GM23338 (cell line): ENCODE results near the gene ORM1. TPM values are rescaled to one million over a fixed set of nuclear protein-coding genes. Genes with fewer than 3 reads are reported as not detected.

Experiments
- ATAC-seq: fragments of 200-7000 bp; cut with Tn5 transposase; 3 replicates; pipeline ENCODE4 v1.9.1; 2020
- DNase-seq: peaks from one replicate; pipeline ENCODE4 v3.0.0-alpha.2; 2015; ENCODE audit warnings: low spot score
- H2AFZ ChIP-seq: fragments of 200-600 bp; sonication (generic); 2 replicates; pipeline ENCODE4 v1.8.0; 2016; ENCODE audit warnings: antibody characterized with exemption, mild to moderate bottlenecking, moderate library complexity
- H3F3A ChIP-seq: fragments of 200-600 bp; sonication (generic); replicated peaks from 2 replicates; pipeline ENCODE4 v1.8.0; 2017; ENCODE audit warnings: antibody characterized with exemption, mixed run types, low read depth
- H3K27ac ChIP-seq: fragments of 200-600 bp; sonication (generic); 2 replicates; pipeline ENCODE4 v1.6.1; 2016; ENCODE audit warnings: low read depth
- H3K27me3 ChIP-seq: fragments of 200-600 bp; sonication (generic); 2 replicates; pipeline ENCODE4 v1.8.0; 2016; ENCODE audit warnings: mild to moderate bottlenecking, mixed run types, moderate library complexity; ENCODE audit not compliant: insufficient read depth
- H3K36me3 ChIP-seq: fragments of 200-600 bp; sonication (generic); 2 replicates; pipeline ENCODE4 v1.8.0; 2016; ENCODE audit warnings: mild to moderate bottlenecking; ENCODE audit not compliant: insufficient read depth
- H3K4me1 ChIP-seq: fragments of 200-600 bp; sonication (generic); 2 replicates; pipeline ENCODE4 v1.8.0; 2016; ENCODE audit warnings: mild to moderate bottlenecking, moderate library complexity; ENCODE audit not compliant: insufficient read depth
- H3K4me2 ChIP-seq: fragments of 200-600 bp; sonication (generic); 2 replicates; pipeline ENCODE4 v1.7.1; 2017; ENCODE audit warnings: mixed run types
- H3K4me3 ChIP-seq: fragments of 200-600 bp; sonication (generic); 2 replicates; pipeline ENCODE4 v1.6.1; 2016; ENCODE audit warnings: mixed run types
- H3K79me2 ChIP-seq: fragments of 200-600 bp; sonication (generic); replicated peaks from 2 replicates; pipeline ENCODE4 v1.8.0; 2017; ENCODE audit warnings: mild to moderate bottlenecking; ENCODE audit not compliant: insufficient read depth
- H3K9me2 ChIP-seq: fragments of 200-600 bp; sonication (generic); 2 replicates; pipeline ENCODE4 v1.8.0; 2017; ENCODE audit not compliant: insufficient read depth
- H4K20me1 ChIP-seq: fragments of 200-600 bp; sonication (generic); replicated peaks from 2 replicates; pipeline ENCODE4 v1.8.0; 2017; ENCODE audit warnings: mild to moderate bottlenecking; ENCODE audit not compliant: insufficient read depth
- H3K27ac Mint-ChIP-seq: 2 replicates; pipeline ENCODE4 v1.8.0; 2020; ENCODE audit warnings: inconsistent platforms, mild to moderate bottlenecking, moderate library complexity, mixed read lengths
- H3K27me3 Mint-ChIP-seq: 3 replicates; pipeline ENCODE4 v1.8.0; 2022; ENCODE audit warnings: low read depth, mild to moderate bottlenecking, moderate library complexity, mixed read lengths, inconsistent platforms; ENCODE audit not compliant: insufficient read depth, poor library complexity
- H3K36me3 Mint-ChIP-seq: 3 replicates; pipeline ENCODE4 v1.8.0; 2021; ENCODE audit warnings: low read depth, mild to moderate bottlenecking, inconsistent platforms, moderate library complexity, mixed read lengths
- H3K4me1 Mint-ChIP-seq: 3 replicates; pipeline ENCODE4 v1.8.0; 2020; ENCODE audit warnings: mild to moderate bottlenecking, inconsistent platforms, mixed read lengths
- H3K4me3 Mint-ChIP-seq: 3 replicates; pipeline ENCODE4 v1.8.0; 2021; ENCODE audit warnings: moderate library complexity, mild to moderate bottlenecking, inconsistent platforms, mixed read lengths
- H3K9me3 Mint-ChIP-seq: 3 replicates; pipeline ENCODE4 v1.8.0; 2020; ENCODE audit warnings: moderate library complexity, mild to moderate bottlenecking, inconsistent platforms, mixed read lengths
- CTCF ChIP-seq, 2 experiments: fragments of 200-600 bp in 1 of 2; sonication (generic) in 1 of 2; conservative IDR thresholded peaks; 2 replicates each; pipeline versions ENCODE4 v1.5.1 to v1.6.1; 2016 to 2017; ENCODE audit warnings: antibody characterized with exemption in 2 of 2, low read depth in 2 of 2, mild to moderate bottlenecking in 2 of 2, moderate library complexity in 1 of 2
- ETS1 ChIP-seq: IDR thresholded peaks from 2 replicates; pipeline ENCODE4 v1.6.1; 2016; ENCODE audit warnings: antibody characterized with exemption
- JUNB ChIP-seq: IDR thresholded peaks from one replicate; pipeline ENCODE4 v1.6.1; 2016; ENCODE audit warnings: antibody characterized with exemption; ENCODE audit not compliant: unreplicated experiment
- STAT1 ChIP-seq: IDR thresholded peaks from one replicate; pipeline ENCODE4 v1.6.1; 2016; ENCODE audit warnings: antibody characterized with exemption; ENCODE audit not compliant: unreplicated experiment
- ZNF462 ChIP-seq: fragments of 250-450 bp; sonication (Bioruptor Pico); IDR thresholded peaks from 2 replicates; pipeline ENCODE4 v1.5.0; 2020; ENCODE audit warnings: mild to moderate bottlenecking, moderate library complexity
- polyA plus RNA-seq: library from polyadenylated mRNA; unstranded; fragments of >200 nt; fragmentation: Nextera tagmentation; extraction: Ambion mirVana; gene quantifications from 2 replicates; pipeline ENCODE4 v1.2.1, GENCODE V29; 2016
- total RNA-seq: library from RNA; depleted of rRNA; stranded (reverse); fragments of >200 nt; shearing (Covaris generic); gene quantifications from 2 replicates; pipeline ENCODE4 v1.2.3, GENCODE V29; 2014

Gene ORM1
- total and polyA plus RNA-seq, 2 experiments from 2014 or later, result not detected

GRCh38 chr9:114274217-114274616 lies 48.7 kb upstream of the ORM1 start (continued):
- TF ChIP-seq ZNF462 (CRISPR knock-in tag), result no peak

DNA sequence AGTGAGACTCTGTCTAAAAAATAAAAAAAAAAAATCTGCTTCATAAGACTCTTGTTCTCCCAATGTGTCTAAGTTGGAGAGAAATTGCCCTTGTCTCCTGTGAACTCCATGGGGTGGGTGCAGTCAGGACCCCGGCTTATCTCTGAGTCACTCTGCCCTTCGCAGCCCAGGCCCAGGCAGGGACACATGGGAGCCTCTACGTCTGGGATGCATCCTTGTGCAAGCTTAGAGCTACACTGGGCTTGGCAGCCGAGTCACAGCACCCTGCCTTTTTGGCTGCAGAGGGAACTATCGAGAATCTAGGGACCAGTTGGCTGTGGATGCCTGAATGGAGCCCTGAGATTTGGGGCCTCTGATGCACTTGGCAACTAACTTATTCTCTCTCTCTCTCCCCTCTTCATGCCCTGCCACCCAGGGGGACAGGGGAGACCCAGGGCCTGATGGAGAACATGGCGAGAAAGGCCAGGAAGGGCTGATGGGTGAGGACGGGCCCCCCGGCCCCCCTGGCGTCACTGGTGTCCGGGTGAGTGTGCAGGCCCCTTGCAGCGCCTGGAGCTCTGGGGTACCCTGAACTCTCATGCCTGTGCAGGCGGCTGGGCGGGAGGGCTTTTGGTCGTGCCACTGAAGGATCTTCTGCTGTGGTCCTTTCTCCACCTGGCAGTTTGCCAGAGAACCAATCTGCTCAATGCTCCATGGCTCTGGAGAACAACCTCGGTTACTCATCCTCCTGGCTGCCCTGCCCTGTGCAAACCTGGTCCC lies 47.5 kb upstream of the ORM1 start:
- Mint-ChIP-seq H3K4me3 (no peak overlapping the region), H3K36me3 (no peaks in the 10 kb centered on the region), H3K27ac (no peak overlapping the region), H3K9me3 (no peaks in the 10 kb centered on the region; the same call in 1 of the 3 replicates), H3K4me1 (no peaks in the 10 kb centered on the region), H3K27me3 (peaks cover 13% of the 10 kb centered on the region)
- Histone ChIP-seq H3K36me3 (no peaks in the 10 kb centered on the region), H4K20me1 (no peaks in the 10 kb centered on the region; the same call in 1 of the 2 replicates), H3F3A (no peaks in the 10 kb centered on the region), H3K4me1 (no peaks in the 10 kb centered on the region), H3K27me3 (no peaks in the 10 kb centered on the region), H2AFZ (no peak overlapping the region), H3K4me2 (no peak overlapping the region), H3K27ac (no peak overlapping the region), H3K4me3 (no peak overlapping the region), H3K79me2 (no peaks in the 10 kb centered on the region), H3K9me2 (no peaks in the 10 kb centered on the region)
- DNase-seq (no peak), ATAC-seq (no peak)
- TF ChIP-seq STAT1 (no peak), ETS1 (no peak), CTCF (conservative IDR thresholded peaks at IDR 0.05; ENCODE audit: low read depth in 2 of 2) (no peak), JUNB (no peak)
